Skeletal muscle satellite cell (primary cell): ENCODE measurements around the gene CHST3.

Experiments used
- H3K27me3 ChIP-seq: 2 replicates; pipeline ENCODE4 v1.7.0; 2013; ENCODE audit warnings: low read length; ENCODE audit not compliant: control insufficient read depth, insufficient read depth
- H3K36me3 ChIP-seq: 2 replicates; pipeline ENCODE4 v1.7.0; 2013; ENCODE audit warnings: mild to moderate bottlenecking, control low read depth, low read length; ENCODE audit not compliant: insufficient read depth
- H3K4me1 ChIP-seq: 2 replicates; pipeline ENCODE4 v1.7.0; 2013; ENCODE audit warnings: low read length; ENCODE audit not compliant: control insufficient read depth, insufficient read depth
- H3K4me2 ChIP-seq: 2 replicates; pipeline ENCODE4 v1.7.0; 2013; ENCODE audit warnings: mild to moderate bottlenecking, low read length
- H3K4me3 ChIP-seq: 2 replicates; pipeline ENCODE4 v1.7.0; 2013; ENCODE audit warnings: low read length
- H3K9ac ChIP-seq: 2 replicates; pipeline ENCODE4 v1.7.0; 2013; ENCODE audit warnings: mild to moderate bottlenecking, low read depth, low read length, moderate library complexity
- H3K9me3 ChIP-seq: replicated peaks from 2 replicates; pipeline ENCODE4 v1.7.0; 2013; ENCODE audit warnings: mild to moderate bottlenecking, control low read depth, low read length

The CHST3 gene

DNA sequence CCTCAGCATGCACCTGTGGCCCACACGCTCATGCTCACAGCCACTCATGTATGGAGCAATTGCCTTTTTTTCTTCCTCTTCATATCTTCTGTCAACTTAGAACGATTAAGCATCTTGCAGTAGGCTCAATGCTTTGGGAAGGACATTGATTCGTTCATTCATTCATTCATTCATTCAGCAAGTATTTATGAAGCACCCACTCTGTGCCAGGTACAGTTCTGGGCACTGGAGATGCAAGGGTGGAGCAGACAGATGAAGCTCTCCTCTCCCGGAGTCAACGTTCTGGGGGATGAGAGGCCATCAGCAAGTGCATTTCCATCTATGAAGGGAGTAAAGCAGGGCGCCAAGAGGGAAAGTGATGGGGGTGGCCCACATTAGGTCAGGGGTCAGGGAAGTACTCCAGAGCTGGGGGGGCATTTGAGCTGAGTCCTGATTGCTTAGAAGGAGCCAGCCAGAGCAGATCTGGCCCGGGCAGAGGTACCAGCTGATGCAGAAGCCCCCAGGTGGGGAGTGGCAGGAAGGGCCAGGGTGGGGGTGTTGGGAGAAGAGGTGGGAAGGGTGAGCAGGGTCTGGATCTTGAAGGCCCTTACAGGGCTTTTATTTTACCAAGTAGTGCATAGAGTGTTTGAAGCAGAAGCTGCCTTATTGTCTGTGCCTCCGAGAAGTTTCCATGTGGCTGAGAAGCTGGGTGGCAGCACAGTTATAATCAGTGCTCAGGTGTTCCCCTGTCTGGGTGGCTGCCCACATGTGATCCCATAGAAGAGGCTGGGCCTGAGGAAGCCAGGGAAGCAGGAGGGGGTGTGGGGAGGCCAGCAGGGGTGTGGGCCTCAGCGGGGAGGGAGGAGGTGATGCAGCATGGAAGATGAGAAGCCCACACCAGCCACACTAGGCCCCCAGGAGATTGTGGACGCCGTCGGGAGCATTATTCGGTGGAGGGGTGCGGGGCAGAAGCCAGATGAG lies 36.2 kb downstream of the CHST3 start:
- no peak overlapping the region for H3K4me2 ChIP-seq
- peak overlapping the region; percentile 70 for H3K9ac ChIP-seq
- H3K27me3 ChIP-seq = no peaks in the 10 kb centered on the region
- peaks cover 52% of the 10 kb centered on the region for H3K4me1 ChIP-seq
- H3K9me3 ChIP-seq = no peaks in the 10 kb centered on the region
- peaks cover 6% of the 10 kb centered on the region for H3K36me3 ChIP-seq
- no peak overlapping the region for H3K4me3 ChIP-seq

DNA sequence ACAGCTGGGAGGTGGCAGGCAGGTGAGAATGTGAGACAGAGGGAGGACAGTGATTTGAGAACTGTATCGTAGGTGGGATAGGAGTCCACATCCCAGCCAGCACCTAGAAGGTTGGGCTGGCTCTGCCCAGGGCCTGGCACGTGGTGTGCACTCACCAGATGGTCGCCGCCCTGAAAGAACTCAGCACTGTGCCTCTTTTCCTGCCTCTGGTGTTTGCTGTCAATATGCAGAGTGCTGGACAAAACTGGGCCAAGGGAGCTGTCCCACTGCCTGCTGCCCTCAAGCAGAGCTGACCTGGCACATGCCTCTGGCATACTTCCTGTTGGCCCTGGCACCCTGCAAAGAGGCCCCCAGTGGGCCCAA lies 36.8 kb downstream of the CHST3 start:
- H3K4me2 ChIP-seq = no peak overlapping the region
- no peaks in the 10 kb centered on the region for H3K9me3 ChIP-seq
- H3K4me1 ChIP-seq = peaks cover 46% of the 10 kb centered on the region
- peaks cover 7% of the 10 kb centered on the region for H3K36me3 ChIP-seq
- no peak overlapping the region for H3K9ac ChIP-seq
- H3K27me3 ChIP-seq = no peaks in the 10 kb centered on the region
- no peak overlapping the region for H3K4me3 ChIP-seq

DNA sequence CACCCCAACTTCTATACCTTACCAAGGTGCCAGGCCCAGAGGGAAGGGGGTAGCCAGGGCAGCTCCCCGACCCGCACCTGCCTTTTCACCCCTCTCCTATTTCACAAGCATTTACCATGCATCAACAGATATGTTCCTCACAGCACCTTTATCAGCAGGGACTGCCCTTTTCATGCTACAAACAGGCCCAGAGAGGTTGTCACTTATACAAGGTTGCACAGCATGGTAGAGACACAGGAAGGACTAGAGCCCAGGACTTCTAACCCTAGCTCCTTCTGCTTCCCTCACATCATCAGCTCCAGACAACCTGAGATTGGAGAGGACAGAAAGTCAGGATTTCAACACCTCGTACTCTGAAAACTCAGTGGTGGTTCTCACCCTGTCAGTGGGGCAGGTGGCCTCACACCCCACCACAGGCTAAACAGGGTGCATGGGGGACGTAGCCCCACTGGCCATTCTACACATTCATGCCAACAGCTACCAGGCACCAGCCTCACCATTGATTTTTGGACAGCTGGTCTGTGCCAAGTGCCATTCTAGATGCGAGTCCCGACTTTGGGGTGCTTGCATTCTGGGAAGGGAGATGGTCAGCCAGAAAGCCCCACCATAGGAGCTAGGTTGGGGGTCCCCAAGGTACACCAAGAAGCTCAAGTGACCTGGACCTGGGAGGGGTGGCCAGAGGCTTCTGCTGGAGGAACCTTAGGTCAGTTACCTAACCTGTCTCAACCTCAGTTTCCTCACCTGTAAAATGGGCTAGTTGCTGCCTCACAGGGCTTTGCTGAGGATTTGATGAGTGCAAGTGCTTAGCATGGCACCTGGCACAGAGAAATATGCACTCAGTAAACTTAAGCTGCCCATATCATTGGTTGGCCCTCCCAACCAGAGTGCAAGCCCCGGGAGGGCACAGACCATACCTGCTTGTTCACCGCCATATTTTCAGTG lies 38.4 kb downstream of the CHST3 start:
- Histone ChIP-seq H3K4me1 (peaks cover 36% of the 10 kb centered on the region), H3K27me3 (no peaks in the 10 kb centered on the region), H3K9ac (no peak overlapping the region), H3K4me2 (no peak overlapping the region), H3K4me3 (no peak overlapping the region), H3K36me3 (peaks cover 23% of the 10 kb centered on the region), H3K9me3 (no peaks in the 10 kb centered on the region)

DNA sequence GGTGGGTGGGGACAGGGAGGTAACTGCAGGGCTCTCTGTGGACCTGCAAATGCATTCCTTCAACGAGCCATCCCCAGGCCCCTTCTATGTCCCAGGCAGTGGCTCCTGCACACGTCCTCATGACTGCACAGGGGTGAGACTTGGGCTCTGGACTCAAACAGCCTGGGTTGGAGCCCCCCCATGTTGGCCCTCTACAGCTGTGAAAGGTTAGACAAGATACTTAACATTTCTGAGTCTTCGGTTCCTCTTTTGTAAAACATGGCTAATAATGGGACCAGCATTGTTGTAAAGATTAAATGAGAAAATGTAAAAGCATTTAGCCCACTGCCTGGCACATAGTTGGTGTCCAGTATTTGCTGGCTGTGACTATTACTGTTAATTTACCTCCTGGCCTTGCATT lies 41.8 kb downstream of the CHST3 start:
- Histone ChIP-seq H3K4me1 (peaks cover 29% of the 10 kb centered on the region), H3K4me2 (no peak overlapping the region), H3K9ac (no peak overlapping the region), H3K9me3 (no peaks in the 10 kb centered on the region), H3K27me3 (no peaks in the 10 kb centered on the region), H3K4me3 (no peak overlapping the region), H3K36me3 (peaks cover 49% of the 10 kb centered on the region)

DNA sequence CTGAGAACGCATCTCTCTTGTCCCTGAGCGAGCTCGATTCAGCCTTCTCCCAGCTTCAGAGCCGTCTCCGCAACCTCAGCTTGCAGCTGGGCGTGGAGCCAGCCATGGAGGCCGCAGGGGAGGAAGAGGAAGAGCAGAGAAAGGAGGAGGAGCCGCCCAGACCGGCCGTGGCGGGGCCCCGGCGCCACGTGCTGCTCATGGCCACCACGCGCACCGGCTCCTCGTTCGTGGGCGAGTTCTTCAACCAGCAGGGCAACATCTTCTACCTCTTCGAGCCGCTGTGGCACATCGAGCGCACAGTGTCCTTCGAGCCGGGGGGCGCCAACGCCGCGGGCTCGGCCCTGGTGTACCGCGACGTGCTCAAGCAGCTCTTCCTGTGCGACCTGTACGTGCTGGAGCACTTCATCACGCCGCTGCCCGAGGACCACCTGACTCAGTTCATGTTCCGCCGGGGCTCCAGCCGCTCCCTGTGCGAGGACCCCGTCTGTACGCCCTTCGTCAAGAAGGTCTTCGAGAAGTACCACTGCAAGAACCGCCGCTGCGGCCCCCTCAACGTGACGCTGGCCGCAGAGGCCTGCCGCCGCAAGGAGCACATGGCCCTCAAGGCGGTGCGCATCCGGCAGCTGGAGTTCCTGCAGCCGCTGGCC lies 43.2 kb downstream of the CHST3 start:
- Histone ChIP-seq H3K27me3 (no peaks in the 10 kb centered on the region), H3K9ac (no peak overlapping the region), H3K36me3 (peaks cover 62% of the 10 kb centered on the region)

DNA sequence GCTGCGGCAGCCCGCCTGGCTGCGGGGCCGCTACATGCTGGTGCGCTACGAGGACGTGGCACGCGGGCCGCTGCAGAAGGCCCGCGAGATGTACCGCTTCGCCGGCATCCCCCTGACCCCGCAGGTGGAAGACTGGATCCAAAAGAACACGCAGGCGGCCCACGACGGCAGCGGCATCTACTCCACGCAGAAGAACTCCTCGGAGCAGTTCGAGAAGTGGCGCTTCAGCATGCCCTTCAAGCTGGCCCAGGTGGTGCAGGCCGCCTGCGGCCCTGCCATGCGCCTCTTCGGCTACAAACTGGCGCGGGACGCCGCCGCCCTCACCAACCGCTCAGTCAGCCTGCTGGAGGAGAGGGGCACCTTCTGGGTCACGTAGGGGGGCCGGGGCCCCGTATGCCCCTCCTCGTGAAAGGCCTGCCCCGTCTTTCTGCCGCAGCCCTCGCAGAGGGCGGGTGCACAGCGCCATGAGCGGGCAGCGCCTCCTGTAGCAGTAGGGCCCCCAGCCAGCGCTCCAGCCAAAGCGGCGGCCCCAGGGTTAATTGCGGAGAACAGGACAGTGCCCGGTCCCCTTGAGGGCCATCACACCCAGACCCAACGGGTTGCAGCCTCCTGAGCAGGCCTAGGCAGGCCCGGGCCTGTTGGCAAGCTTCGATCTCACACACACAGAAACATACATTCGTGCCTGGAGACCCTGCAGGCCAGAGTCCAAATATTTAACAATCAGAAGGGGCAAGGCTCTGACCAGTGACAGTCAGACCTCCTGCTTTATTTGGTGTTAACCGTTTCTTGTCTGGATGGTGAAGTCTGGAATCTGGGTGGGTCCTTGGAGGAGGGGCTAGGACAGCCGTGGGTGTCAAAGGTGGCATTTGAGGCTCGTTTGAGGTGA lies 44.1 kb downstream of the CHST3 start:
- Histone ChIP-seq H3K36me3 (peaks cover 64% of the 10 kb centered on the region), H3K9ac (peak overlapping the region; percentile 63), H3K27me3 (no peaks in the 10 kb centered on the region), H3K9me3 (no peaks in the 10 kb centered on the region), H3K4me3 (no peak overlapping the region), H3K4me1 (peaks cover 27% of the 10 kb centered on the region), H3K4me2 (peak overlapping the region; percentile 66)

More for the DNA sequence above, 43.2 kb downstream of the CHST3 start:
- Histone ChIP-seq H3K4me1 (peaks cover 27% of the 10 kb centered on the region), H3K4me2 (no peak overlapping the region), H3K4me3 (no peak overlapping the region), H3K9me3 (no peaks in the 10 kb centered on the region)

DNA sequence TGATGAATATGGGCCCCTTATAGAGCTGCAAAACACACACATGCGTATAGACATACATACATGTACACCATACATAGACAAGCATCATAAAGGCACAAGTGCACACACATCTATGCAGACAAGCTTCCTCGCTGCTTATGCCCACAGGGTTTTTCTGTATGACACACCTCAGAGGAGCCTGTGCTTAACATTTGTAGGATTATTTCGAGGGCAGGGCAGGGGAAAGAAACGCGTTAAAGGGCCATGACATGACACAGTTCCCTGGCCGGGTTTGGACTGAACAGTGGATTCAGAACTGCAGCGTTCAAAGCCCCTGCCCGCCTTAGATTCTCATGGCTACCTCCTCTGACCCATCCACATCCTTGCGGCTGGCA lies 44.8 kb downstream of the CHST3 start:
- Histone ChIP-seq H3K9ac (peak overlapping the region; percentile 63), H3K27me3 (no peaks in the 10 kb centered on the region), H3K4me2 (peak overlapping the region; percentile 66), H3K9me3 (no peaks in the 10 kb centered on the region), H3K4me1 (peaks cover 27% of the 10 kb centered on the region), H3K4me3 (peak overlapping the region; percentile 12), H3K36me3 (peaks cover 64% of the 10 kb centered on the region)

DNA sequence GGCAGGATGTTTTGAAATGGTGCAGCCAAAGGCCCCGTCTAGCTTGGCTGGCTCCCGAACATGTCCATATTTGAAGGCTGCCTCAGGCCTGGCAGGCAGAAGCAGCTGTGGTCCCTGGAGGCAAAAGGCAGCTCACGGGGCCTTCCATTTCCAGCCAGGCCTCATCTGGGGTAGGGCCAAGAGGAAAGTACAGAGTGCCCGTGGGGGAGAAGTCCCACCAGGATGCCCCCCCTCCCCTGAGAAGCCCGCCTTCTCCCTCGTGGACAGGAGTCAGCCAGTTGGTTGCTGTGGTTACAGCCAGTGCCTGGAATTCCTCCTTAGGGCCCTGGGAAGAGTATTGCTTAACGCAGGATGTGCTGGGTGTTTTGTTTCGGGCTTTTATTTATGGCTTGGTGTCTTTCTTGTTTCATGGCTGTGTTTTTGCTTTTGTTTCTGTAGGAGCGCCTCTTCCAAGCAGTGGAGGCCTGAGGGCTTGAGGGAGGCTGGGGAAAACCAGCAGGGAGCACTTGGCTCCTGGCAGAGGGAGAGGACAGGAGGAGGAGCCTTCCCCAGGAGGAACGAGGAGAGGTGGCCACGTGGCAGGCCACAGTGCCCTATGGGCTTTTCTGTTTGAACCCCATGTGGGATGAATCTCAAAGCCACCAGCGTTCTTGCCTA lies 45.4 kb downstream of the CHST3 start:
- Histone ChIP-seq H3K9ac (peak overlapping the region; percentile 63), H3K4me3 (peak overlapping the region; percentile 12), H3K9me3 (no peaks in the 10 kb centered on the region), H3K36me3 (peaks cover 64% of the 10 kb centered on the region), H3K4me2 (peak overlapping the region; percentile 66), H3K4me1 (peaks cover 27% of the 10 kb centered on the region), H3K27me3 (no peaks in the 10 kb centered on the region)

DNA sequence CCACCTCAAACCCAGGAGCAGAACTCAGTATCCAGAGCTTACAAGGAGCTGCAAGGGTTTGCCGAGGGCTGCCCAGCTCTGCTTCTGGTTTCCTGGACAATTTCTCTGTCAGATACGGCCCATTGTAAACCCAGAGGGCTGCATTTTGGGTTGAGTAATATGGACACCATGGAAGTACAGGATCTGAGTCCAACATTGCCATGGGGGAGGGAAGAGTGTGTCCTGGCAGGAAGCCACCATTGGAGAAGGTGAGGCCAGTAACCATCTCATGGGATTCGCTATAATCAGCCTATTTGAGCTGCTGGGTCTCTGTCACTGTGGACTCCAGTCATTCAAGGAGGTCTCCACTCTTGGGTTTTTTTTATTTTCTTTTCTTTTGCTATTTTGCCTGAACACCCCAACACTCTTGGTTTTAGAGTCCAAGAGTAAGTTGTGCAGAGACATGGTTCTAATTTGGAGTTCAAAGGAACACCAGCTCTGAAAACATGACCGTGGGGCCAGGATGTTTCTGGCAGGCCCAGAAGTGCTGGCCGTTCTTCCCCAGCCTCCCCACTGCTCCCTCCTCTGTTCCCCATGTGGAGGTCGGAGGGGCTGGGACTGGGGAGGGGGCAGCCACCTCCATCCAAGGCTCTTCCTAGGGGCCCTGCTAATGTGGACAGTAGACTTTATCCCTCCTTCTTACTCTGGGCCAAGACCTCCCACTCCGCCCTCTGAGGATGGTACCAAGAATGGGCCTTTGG lies 46.2 kb downstream of the CHST3 start:
- Histone ChIP-seq H3K4me2 (peak overlapping the region; percentile 66), H3K36me3 (peaks cover 64% of the 10 kb centered on the region), H3K4me3 (no peak overlapping the region), H3K27me3 (no peaks in the 10 kb centered on the region), H3K4me1 (peaks cover 27% of the 10 kb centered on the region), H3K9me3 (no peaks in the 10 kb centered on the region), H3K9ac (peak overlapping the region; percentile 63)

DNA sequence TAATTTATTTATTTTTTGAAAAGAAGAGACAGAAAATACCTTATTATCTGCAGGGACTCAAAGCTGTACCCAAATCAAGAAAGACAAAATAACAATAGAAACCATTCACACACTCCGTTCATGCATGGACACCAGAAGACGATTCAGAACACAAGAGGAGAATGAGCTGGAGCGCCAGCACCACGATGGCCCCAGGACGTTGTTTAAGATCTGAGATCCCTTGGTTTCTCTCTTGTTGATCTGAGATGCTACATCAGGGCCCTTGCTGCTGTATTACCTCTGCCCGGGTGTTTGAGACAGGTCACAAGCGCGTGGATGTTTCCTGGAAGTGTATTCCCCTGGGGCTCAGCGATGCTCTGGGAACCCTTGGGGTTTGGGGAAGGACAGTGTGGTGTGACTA lies 46.8 kb downstream of the CHST3 start:
- Histone ChIP-seq H3K4me2 (no peak overlapping the region), H3K9ac (no peak overlapping the region), H3K4me3 (no peak overlapping the region), H3K36me3 (peaks cover 62% of the 10 kb centered on the region), H3K9me3 (no peaks in the 10 kb centered on the region), H3K4me1 (peaks cover 27% of the 10 kb centered on the region), H3K27me3 (no peaks in the 10 kb centered on the region)
